ENCODE results near the gene PLEKHG3. TPM values are rescaled to one million over a fixed set of nuclear protein-coding genes. Genes with fewer than 3 reads are reported as not detected.

Gene PLEKHG3
- total RNA-seq, 4 donors from 2014 or later = 58.1 to 273 (median 94.7) TPM

DNA sequence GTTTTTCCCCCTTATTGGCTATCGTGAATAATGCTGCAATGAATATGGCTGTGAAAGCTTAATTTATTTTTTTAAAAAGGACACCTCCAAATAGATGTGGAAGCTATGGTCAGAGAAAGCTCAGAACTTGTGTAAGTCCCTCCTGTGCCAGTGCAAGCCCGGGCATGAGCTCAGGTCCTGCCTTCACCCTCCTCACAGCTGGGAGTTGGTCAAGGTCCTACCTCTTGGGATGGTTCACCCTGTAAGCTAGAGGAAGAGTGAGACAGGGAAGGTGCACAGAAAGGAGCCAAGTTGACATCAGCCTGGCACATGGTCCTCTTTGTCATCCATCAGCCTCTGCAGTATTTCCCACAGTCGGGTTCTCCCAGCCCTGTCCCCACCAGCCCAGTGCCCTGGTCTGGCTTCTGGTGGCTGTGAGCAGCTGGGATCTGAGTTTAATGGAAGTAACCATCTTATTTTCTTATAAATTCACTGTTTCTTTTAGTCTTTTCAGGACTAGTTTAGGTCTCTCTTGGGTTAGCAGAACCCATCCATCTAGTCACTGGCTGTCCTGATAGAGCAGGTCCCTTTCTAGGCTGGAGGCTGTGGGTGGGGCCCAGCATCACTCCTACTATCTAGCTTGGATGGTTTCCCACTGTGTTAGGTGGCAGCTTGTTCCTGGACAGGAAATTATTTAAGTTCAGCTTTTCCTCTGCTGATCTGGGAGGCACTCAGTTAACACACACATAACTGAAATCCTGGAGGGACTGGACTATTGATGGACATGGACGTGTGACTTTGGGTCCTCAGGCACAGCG lies 11.8 kb upstream of the PLEKHG3 start:
- Histone ChIP-seq H3K27ac (peak overlapping the region in 1 of 4 donors; percentile 6), H3K4me3 (no peak overlapping the region), H3K36me3 (no peaks in the 10 kb centered on the region), H3K9me3 (no peaks in the 10 kb centered on the region), H3K4me1 (peaks cover 8 to 74% (median 37%) of the 10 kb centered on the region in 4 donors), H3K27me3 (no peaks in the 10 kb centered on the region)
- intact Hi-C loops (cut with DNase I; ENCODE audit: low total_unique reads) = no loop called here
- in situ Hi-C loops (cut with MboI; ENCODE audit: low pct_ligation_motif_present in 1 of 4, low pct_unique_long_range_greater_than_20kb in 1 of 4, low sequenced_read_pairs in 3 of 4) = no loop called here
- WGBS, 2 donors (ENCODE audit: low coverage in 1 of 2) = 80 to 82% methylated on average over 1 to 5 of the region's 5 CpGs
- DNase-seq = peak; percentile 68
- no peak for TF ChIP-seq CTCF (IDR thresholded peaks at IDR 0.05)
- no peak for TF ChIP-seq POLR2A (IDR thresholded peaks at IDR 0.05)
- no peak for TF ChIP-seq EP300 (IDR thresholded peaks at IDR 0.05; ENCODE audit: low read depth)
- TF ChIP-seq POLR2AphosphoS5 (IDR thresholded peaks at IDR 0.05) = no peak

DNA sequence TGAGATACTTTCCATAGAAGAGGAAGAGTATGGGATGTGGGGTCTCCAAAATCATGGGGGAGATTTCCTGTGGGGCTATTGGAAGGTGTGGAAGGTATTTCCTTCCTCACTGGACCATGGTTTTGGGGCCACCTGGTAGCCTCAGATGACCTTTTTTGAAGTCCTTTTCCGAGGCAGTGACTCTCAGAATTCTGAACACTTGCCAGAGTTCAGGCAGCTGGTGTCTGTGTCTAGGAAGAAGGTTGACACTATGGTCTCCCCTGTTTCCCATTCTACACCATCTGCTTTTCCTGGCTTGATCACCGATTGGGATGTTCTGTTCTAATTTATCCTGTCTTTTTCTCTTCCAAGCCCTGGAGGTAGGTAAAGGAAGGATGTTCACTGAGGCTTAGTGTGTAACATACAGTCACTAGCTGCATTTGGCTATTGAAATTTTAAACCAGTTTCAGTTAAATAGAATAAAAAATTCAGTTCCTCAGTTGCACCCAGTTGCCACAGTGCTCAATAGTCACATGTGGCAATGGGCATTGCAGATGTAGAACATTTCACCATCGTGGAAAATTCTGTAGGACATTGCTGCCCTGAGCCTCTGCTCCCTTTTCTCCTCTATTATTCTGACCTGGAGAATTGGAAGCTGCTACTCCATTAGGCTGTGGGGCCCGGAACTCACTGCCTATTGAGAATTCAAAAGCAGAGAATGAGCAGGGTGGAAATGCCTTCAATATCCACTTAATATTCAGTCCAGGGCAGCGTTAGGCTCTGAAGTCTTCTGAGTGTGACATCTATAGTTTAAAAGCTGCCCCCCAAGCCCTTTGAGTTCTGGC lies 11.0 kb upstream of the PLEKHG3 start:
- no peaks in the 10 kb centered on the region for H3K27me3 ChIP-seq
- WGBS, 2 donors (ENCODE audit: low coverage in 1 of 2) = 71 to 77% methylated on average over 1 to 5 of the region's 5 CpGs
- intact Hi-C loops (cut with DNase I; ENCODE audit: low total_unique reads) = no loop called here
- no peak overlapping the region for H3K4me3 ChIP-seq
- no peaks in the 10 kb centered on the region for H3K36me3 ChIP-seq
- no peak for DNase-seq
- peak overlapping the region in 2 of 4 donors; percentile 3 to 6 for H3K27ac ChIP-seq
- H3K4me1 ChIP-seq = peaks cover 11 to 81% (median 44%) of the 10 kb centered on the region in 4 donors
- no peaks in the 10 kb centered on the region for H3K9me3 ChIP-seq
- no peak for TF ChIP-seq POLR2A (IDR thresholded peaks at IDR 0.05)
- no peak for TF ChIP-seq POLR2AphosphoS5 (IDR thresholded peaks at IDR 0.05)
- no peak for TF ChIP-seq EP300 (IDR thresholded peaks at IDR 0.05; ENCODE audit: low read depth)
- TF ChIP-seq CTCF (IDR thresholded peaks at IDR 0.05) = no peak
- in situ Hi-C loops (cut with MboI; ENCODE audit: low pct_ligation_motif_present in 1 of 4, low pct_unique_long_range_greater_than_20kb in 1 of 4, low sequenced_read_pairs in 3 of 4) = no loop called here

GRCh38 chr14:64693810-64694165 lies 10.4 kb upstream of the PLEKHG3 start:
- H3K4me3 ChIP-seq = no peak overlapping the region
- DNase-seq = no peak
- H3K27me3 ChIP-seq = no peaks in the 10 kb centered on the region
- TF ChIP-seq POLR2AphosphoS5 (IDR thresholded peaks at IDR 0.05) (no peak), POLR2A (IDR thresholded peaks at IDR 0.05) (no peak), EP300 (IDR thresholded peaks at IDR 0.05; ENCODE audit: low read depth) (no peak), CTCF (IDR thresholded peaks at IDR 0.05) (no peak)
- 55% methylated on average over 2 of the region's 2 CpGs; no CpG with 5 or more reads in 1 of the 2 donors for WGBS, 2 donors (ENCODE audit: low coverage in 1 of 2)
- H3K9me3 ChIP-seq = no peaks in the 10 kb centered on the region
- H3K36me3 ChIP-seq = no peaks in the 10 kb centered on the region
- intact Hi-C loops (cut with DNase I; ENCODE audit: low total_unique reads) (no loop called here), in situ Hi-C loops (cut with MboI; ENCODE audit: low pct_ligation_motif_present in 1 of 4, low pct_unique_long_range_greater_than_20kb in 1 of 4, low sequenced_read_pairs in 3 of 4) (no loop called here)
- H3K27ac ChIP-seq = peak overlapping the region in 1 of 4 donors; percentile 3
- peaks cover 16 to 81% (median 44%) of the 10 kb centered on the region in 4 donors for H3K4me1 ChIP-seq

GRCh38 chr14:64695071-64695470 lies 9.2 kb upstream of the PLEKHG3 start:
- Histone ChIP-seq H3K4me1 (peaks cover 16 to 77% (median 45%) of the 10 kb centered on the region in 4 donors), H3K27ac (no peak overlapping the region), H3K27me3 (no peaks in the 10 kb centered on the region), H3K36me3 (no peaks in the 10 kb centered on the region), H3K4me3 (no peak overlapping the region), H3K9me3 (no peaks in the 10 kb centered on the region)
- WGBS, 2 donors (ENCODE audit: low coverage in 1 of 2) = 83 to 100% methylated on average over 1 to 2 of the region's 2 CpGs
- DNase-seq = no peak
- no peak for TF ChIP-seq CTCF (IDR thresholded peaks at IDR 0.05)
- TF ChIP-seq POLR2AphosphoS5 (IDR thresholded peaks at IDR 0.05) = no peak
- TF ChIP-seq EP300 (IDR thresholded peaks at IDR 0.05; ENCODE audit: low read depth) = no peak
- TF ChIP-seq POLR2A (IDR thresholded peaks at IDR 0.05) = no peak
- in situ Hi-C loops (cut with MboI; ENCODE audit: low pct_ligation_motif_present in 1 of 4, low pct_unique_long_range_greater_than_20kb in 1 of 4, low sequenced_read_pairs in 3 of 4) = no loop called here
- intact Hi-C loops (cut with DNase I; ENCODE audit: low total_unique reads) = no loop called here
